ENCODE results near the gene SERPINA12.

The SERPINA12 gene

DNA sequence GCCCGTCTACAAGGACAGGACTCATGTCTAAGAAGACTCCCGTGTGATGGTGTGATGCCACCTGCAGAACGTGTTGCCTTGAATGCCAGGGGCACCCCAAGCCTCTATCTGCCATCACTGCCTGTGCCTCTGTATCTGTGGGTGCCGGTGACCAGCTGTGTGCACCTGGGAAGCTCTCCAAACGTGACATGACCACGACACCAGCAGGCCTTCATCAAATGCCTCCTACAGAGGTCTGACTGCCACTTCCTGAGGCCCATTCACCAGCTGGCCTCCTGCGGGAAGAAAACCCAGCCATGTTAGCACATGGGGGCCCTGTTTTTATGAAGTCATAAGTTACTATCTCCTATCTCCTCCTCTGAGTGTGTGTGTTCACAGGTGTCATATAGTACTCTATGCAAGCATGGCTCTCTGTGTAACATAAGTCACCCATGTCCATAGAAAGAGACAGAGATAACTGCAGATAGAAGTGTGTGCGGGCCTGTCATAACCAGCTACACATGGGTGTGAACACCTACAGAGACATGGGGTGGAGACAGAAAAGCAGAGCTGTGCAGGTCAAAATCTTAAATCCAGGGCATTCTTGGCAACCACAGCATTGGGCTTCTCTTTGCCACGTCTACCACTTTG lies 33.7 kb upstream of the SERPINA12 start:
- no peak overlapping the region for H3K27ac ChIP-seq
- TF ChIP-seq CTCF (conservative IDR thresholded peaks at IDR 0.05) = no peak
- no peak for TF ChIP-seq ZFX (IDR thresholded peaks at IDR 0.05)

DNA sequence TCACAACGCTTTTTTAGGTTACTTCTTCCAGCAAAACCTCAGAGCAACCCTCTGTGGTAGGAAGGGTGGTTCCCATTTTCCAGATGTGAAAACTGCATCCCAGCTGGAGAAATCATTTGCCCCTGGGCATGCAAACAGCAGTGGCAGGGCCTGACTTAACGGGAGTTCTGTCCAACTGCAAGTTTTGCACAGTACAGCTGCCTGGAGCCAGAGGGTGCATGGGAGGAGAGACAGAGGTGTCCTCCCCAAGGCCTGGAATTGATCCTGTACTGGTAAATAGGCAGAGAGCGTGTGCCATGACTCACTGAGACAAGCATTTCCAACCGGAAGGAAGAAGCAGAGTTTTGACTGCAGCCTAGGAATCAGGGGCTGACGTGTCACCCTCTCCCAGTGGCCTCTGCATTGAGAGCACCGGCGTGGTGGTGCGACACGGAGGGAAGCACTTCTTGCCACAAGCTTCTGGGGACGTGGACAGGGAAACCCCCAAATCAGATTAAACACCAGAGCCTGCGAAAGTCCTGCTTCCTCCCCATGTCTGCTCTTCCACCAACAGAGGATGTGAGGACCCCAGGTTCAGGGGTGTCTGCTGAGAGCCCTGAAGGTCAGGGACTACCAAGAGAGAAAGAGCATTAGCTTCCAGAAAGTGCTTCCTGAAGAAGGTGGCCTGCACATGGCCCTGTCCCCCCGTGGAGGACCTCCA lies 33.0 kb upstream of the SERPINA12 start:
- no peak overlapping the region for H3K27ac ChIP-seq

DNA sequence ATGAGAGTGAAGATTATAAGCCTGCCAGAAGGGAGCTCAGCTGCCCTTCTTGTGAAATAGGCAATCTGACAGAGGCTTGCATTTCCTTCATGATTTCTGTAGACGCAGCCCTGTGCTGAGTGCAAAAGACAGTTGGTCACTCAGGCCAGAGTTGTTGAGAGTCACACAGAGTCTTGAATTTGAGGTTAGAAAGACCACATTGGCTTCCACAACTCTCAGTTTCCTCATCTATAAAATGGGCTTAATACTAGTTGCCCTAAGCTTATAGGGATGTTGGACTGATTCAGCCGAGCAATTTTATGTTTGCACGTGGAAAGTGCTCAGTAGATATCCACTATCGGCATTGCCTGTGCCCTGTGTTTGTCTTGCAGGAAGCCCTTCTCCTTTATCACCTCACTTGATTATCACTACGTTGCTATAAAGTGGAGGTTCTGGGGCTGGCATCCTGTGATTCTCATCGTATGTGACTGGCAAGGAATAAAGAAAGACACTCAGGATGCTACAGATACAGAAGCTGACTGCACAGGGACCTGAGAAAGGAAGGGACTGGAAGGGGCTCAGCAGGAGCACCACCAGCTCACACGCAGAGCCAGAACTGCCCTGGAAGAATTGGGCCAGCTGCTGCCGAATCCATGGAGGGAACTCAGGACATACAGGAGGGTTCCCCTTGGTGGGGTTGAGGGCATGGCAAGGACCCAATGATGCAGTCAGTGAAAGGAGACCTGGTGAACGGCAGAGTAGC lies 32.1 kb upstream of the SERPINA12 start:
- TF ChIP-seq CTCF (conservative IDR thresholded peaks at IDR 0.05) (no peak), ZFX (IDR thresholded peaks at IDR 0.05) (no peak)
- no peak overlapping the region for H3K27ac ChIP-seq

More for the DNA sequence above, 33.0 kb upstream of the SERPINA12 start:
- no peak for TF ChIP-seq ZFX (IDR thresholded peaks at IDR 0.05)
- no peak for TF ChIP-seq CTCF (conservative IDR thresholded peaks at IDR 0.05)

DNA sequence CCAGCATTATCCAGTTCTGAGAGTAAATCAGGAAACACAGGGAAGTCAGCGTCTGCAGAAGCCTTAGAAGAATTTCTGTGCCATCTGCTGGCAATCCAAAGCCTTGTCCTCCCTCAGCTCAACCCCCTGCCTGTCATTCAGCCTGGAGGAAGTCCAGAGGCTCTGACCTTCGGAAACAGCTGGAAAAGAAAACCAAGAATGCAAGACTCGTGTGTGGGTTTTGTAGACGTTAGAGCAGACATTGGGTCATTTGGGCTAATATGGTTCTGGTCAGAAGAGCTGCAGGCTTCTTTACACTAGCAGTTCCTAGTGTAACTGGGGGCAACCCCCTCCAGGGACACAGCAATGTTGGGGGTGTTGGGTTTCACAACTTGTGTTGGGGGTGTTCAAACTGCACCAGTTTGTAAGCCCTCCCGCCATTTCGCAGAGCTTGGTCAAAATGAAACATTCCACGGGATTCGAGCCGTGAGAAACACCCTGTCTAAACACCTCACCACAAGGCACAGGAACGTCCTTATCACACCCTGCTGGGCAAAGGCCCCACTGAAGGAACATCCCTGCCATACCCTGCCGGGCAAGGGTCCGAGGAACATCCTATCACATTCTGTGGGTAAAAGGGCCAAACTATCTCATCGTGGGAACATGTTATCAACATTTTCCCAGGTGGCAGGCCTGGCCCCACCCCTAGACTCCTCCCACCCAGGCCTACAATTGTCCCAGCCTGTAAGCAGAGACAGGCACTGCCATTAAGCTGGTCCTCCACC lies 30.9 kb upstream of the SERPINA12 start:
- H3K27ac ChIP-seq = no peak overlapping the region
- TF ChIP-seq ZFX (IDR thresholded peaks at IDR 0.05) (no peak), CTCF (conservative IDR thresholded peaks at IDR 0.05) (no peak)

GRCh38 chr14:94539181-94539580 lies 29.9 kb upstream of the SERPINA12 start:
- no peak overlapping the region for H3K27ac ChIP-seq
- TF ChIP-seq CTCF (conservative IDR thresholded peaks at IDR 0.05) (no peak), ZFX (IDR thresholded peaks at IDR 0.05) (no peak)

- H3K27ac ChIP-seq = no peak overlapping the region
- TF ChIP-seq ZFX (IDR thresholded peaks at IDR 0.05) (no peak), CTCF (conservative IDR thresholded peaks at IDR 0.05) (no peak)
These were observed 28.9 kb upstream of the SERPINA12 start for GRCh38 chr14:94538070-94538740.

Data from C4-2B (cell line).